IMR-90 (cell line): Measurements from ENCODE around the gene ISG15. TPM values are rescaled to one million over a fixed set of nuclear protein-coding genes. Genes with fewer than 3 reads are reported as not detected.

Source experiments
- ATAC-seq: fragments of 200-7000 bp; cut with Tn5 transposase; 2 replicates; pipeline ENCODE4 v1.9.1; 2020; ENCODE audit warnings: low read depth, mild to moderate bottlenecking, moderate library complexity
- BruUV-seq: library from RNA; stranded (reverse); fragments of 400-500 nt; replicated peaks from 2 replicates; lab custom pipeline; 2021; lab: Mats Ljungman, UMichigan
- CTCF ChIA-PET: fragments of 300-600 bp; formaldehyde crosslinking; extraction: SDS; loops from one replicate; lab custom pipeline; 2021; ENCODE audit warnings: antibody characterized with exemption; lab: Yijun Ruan, JAX
- POLR2A ChIA-PET: fragments of 300-600 bp; sonication (Branson Sonifier 250); formaldehyde crosslinking; loops from one replicate; lab custom pipeline; 2022; ENCODE audit warnings: antibody characterized with exemption; ENCODE audit not compliant: unreplicated experiment; lab: Charles Lee
- DNase-seq: peaks from one replicate; pipeline ENCODE4 v3.0.0; 2013
- H2AFZ ChIP-seq: replicated peaks from 2 replicates; pipeline ENCODE3; 2013; ENCODE audit warnings: low read length, mild to moderate bottlenecking; ENCODE audit not compliant: poor library complexity
- H2AK5ac ChIP-seq: 2 replicates; pipeline ENCODE4 v1.6.1; 2013; ENCODE audit warnings: low read depth, low read length, inconsistent platforms
- H2AK9ac ChIP-seq: replicated peaks from 2 replicates; pipeline ENCODE3; 2013; ENCODE audit warnings: mild to moderate bottlenecking, low read depth, low read length, moderate library complexity; ENCODE audit not compliant: poor library complexity
- H2BK120ac ChIP-seq: 2 replicates; pipeline ENCODE4 v1.6.1; 2013; ENCODE audit warnings: low read depth, low read length, inconsistent platforms
- H2BK15ac ChIP-seq: 3 replicates; pipeline ENCODE4 v1.6.1; 2013; ENCODE audit warnings: low read depth, low read length, inconsistent platforms
- H2BK20ac ChIP-seq: 2 replicates; pipeline ENCODE4 v1.6.1; 2013; ENCODE audit warnings: low read depth, mild to moderate bottlenecking, inconsistent platforms, low read length, moderate library complexity
- H2BK5ac ChIP-seq: 2 replicates; pipeline ENCODE4 v1.6.1; 2013; ENCODE audit warnings: mild to moderate bottlenecking, low read depth, low read length, inconsistent platforms; ENCODE audit not compliant: poor library complexity, severe bottlenecking
- H3K14ac ChIP-seq: replicated peaks from 2 replicates; pipeline ENCODE4 v1.6.1; 2013; ENCODE audit warnings: low read depth, low read length, inconsistent platforms
- H3K18ac ChIP-seq: 2 replicates; pipeline ENCODE4 v1.6.1; 2013; ENCODE audit warnings: low read depth, low read length, control low read depth
- H3K23ac ChIP-seq: 2 replicates; pipeline ENCODE4 v1.6.1; 2013; ENCODE audit warnings: low read depth, low read length, inconsistent platforms
- H3K27ac ChIP-seq: 2 replicates; pipeline ENCODE4 v1.5.1; 2013; ENCODE audit warnings: mild to moderate bottlenecking, control low read depth, low read length; ENCODE audit not compliant: insufficient read depth
- H3K27me3 ChIP-seq: 2 replicates; pipeline ENCODE4 v1.6.1; 2013; ENCODE audit warnings: low read length; ENCODE audit not compliant: control insufficient read depth, insufficient read depth
- H3K36me3 ChIP-seq: 2 replicates; pipeline ENCODE4 v1.6.1; 2013; ENCODE audit warnings: low read length, mixed read lengths; ENCODE audit not compliant: control insufficient read depth, insufficient read depth
- H3K4ac ChIP-seq: 2 replicates; pipeline ENCODE4 v1.6.1; 2013; ENCODE audit warnings: low read depth, low read length, inconsistent platforms
- H3K4me1 ChIP-seq: 2 replicates; pipeline ENCODE4 v1.6.1; 2013; ENCODE audit warnings: low read length, mixed read lengths; ENCODE audit not compliant: control insufficient read depth, insufficient read depth
- H3K4me2 ChIP-seq: 2 replicates; pipeline ENCODE4 v1.6.1; 2013; ENCODE audit warnings: low read depth, mild to moderate bottlenecking, control low read depth, low read length, moderate library complexity
- H3K4me3 ChIP-seq: 2 replicates; pipeline ENCODE4 v1.5.1; 2013; ENCODE audit warnings: low read depth, mild to moderate bottlenecking, control low read depth, low read length, moderate library complexity; ENCODE audit not compliant: insufficient read depth
- H3K56ac ChIP-seq: 2 replicates; pipeline ENCODE4 v1.6.1; 2013; ENCODE audit warnings: low read length, inconsistent platforms; ENCODE audit not compliant: insufficient read depth; ENCODE audit errors: extremely low read depth
- H3K79me1 ChIP-seq, 2 experiments: 2 replicates each; pipeline ENCODE4 v1.6.1; 2013; ENCODE audit warnings: low read length in 2 of 2, inconsistent platforms in 1 of 2, low read depth in 1 of 2
- H3K9ac ChIP-seq: 2 replicates; pipeline ENCODE4 v1.6.1; 2013; ENCODE audit warnings: low read depth, low read length, control low read depth
- H3K9me1 ChIP-seq: 2 replicates; pipeline ENCODE4 v1.6.1; 2013; ENCODE audit warnings: low read length, inconsistent platforms; ENCODE audit not compliant: insufficient read depth
- H3K9me3 ChIP-seq: 2 replicates; pipeline ENCODE4 v1.6.1; 2013; ENCODE audit warnings: low read length; ENCODE audit not compliant: control insufficient read depth, insufficient read depth
- H4K20me1 ChIP-seq: 2 replicates; pipeline ENCODE4 v1.6.1; 2013; ENCODE audit warnings: low read length, inconsistent platforms; ENCODE audit not compliant: insufficient read depth
- H4K5ac ChIP-seq: 2 replicates; pipeline ENCODE4 v1.6.1; 2013; ENCODE audit warnings: mild to moderate bottlenecking, low read depth, low read length, control low read depth
- H4K8ac ChIP-seq, 2 experiments: 2 replicates each; pipeline ENCODE4 v1.6.1; 2013; ENCODE audit warnings: low read depth in 2 of 2, low read length in 2 of 2, control low read depth in 1 of 2, inconsistent platforms in 1 of 2
- H4K91ac ChIP-seq: 2 replicates; pipeline ENCODE4 v1.6.1; 2013; ENCODE audit warnings: low read depth, low read length, inconsistent platforms; ENCODE audit not compliant: insufficient read depth
- CEBPB ChIP-seq: IDR thresholded peaks from 2 replicates; pipeline ENCODE4 v1.6.1; 2012; ENCODE audit warnings: low read depth, low read length, improper control_type of control experiment
- MAFK ChIP-seq: IDR thresholded peaks from 2 replicates; pipeline ENCODE4 v1.6.1; 2012; ENCODE audit warnings: low read depth, low read length, improper control_type of control experiment
- POLR2A ChIP-seq: IDR thresholded peaks from 2 replicates; pipeline ENCODE4 v1.6.1; 2012; ENCODE audit warnings: mild to moderate bottlenecking, low read depth, low read length
- RCOR1 ChIP-seq: IDR thresholded peaks from 2 replicates; pipeline ENCODE4 v1.6.1; 2012; ENCODE audit warnings: mild to moderate bottlenecking, low read length, improper control_type of control experiment; ENCODE audit not compliant: insufficient replicate concordance
- WGBS, 2 experiments: methylation state at CpG; one replicate each; pipeline versions ENCODE4 v1.1.5 to v1.1.7; 2013; ENCODE audit warnings: missing lambda C conversion rate in 2 of 2; ENCODE audit not compliant: insufficient read length in 1 of 2; ENCODE audit errors: extremely low coverage in 2 of 2; 5-methylcytosine and 5-hydroxymethylcytosine counted together
- dilution Hi-C: fragments of 300-500 bp; cut with HindIII; formaldehyde crosslinking; loops from one replicate; pipeline ENCODE4 v1.14.3; 2018; ENCODE audit warnings: low sequenced_read_pairs; ENCODE audit not compliant: unreplicated experiment
- in situ Hi-C: fragments of 300-500 bp; cut with MboI; formaldehyde crosslinking; loops from 3 replicates; pipeline ENCODE4 v1.14.3; 2019; ENCODE audit warnings: low sequenced_read_pairs, inconsistent platforms, mixed read lengths
- intact Hi-C: fragments of 100-400 bp; cut with micrococcal nuclease; formaldehyde crosslinking; loops from 2 replicates; pipeline ENCODE4 v1.10.0; 2022
- polyA plus RNA-seq, 3 experiments: library from polyadenylated mRNA; depleted of rRNA; stranded (reverse); fragments of >200 nt; gene quantifications; 2 replicates each; pipeline ENCODE4 v1.2.3, GENCODE V29; 2012; ENCODE audit warnings: low replicate concordance in 1 of 3
- total RNA-seq: library from RNA; depleted of rRNA; stranded (reverse); fragments of >200 nt; gene quantifications from 2 replicates; pipeline ENCODE4 v1.2.3, GENCODE V29; 2012
- TF ChIP-seq, protein P1 (sequence below): fragments of 150-350 bp; IDR thresholded peaks from 2 replicates; pipeline ENCODE4 v1.6.1; 2017; ENCODE audit warnings: mild to moderate bottlenecking, antibody characterized with exemption, low read length, low read depth

The ISG15 gene
- total and polyA plus RNA-seq, 2 of the 4 experiments (the other 2 are of a cell fraction) = 99.1 to 105 TPM

- Histone ChIP-seq H3K4ac (no peak overlapping the region), H2AFZ (no peak overlapping the region), H3K36me3 (peaks cover 57% of the 10 kb centered on the region), H4K8ac (no peak overlapping the region), H3K27me3 (no peaks in the 10 kb centered on the region), H3K18ac (no peak overlapping the region), H3K9me3 (no peaks in the 10 kb centered on the region), H4K20me1 (peaks cover 34% of the 10 kb centered on the region), H3K4me3 (no peak overlapping the region), H2BK5ac (no peak overlapping the region), H4K5ac (no peak overlapping the region), H3K14ac (no peak overlapping the region), H2AK5ac (no peak overlapping the region), H3K79me1 (peaks cover 5 to 22% of the 10 kb centered on the region in 2 experiments), H3K9ac (no peak overlapping the region), H3K4me1 (peaks cover 7% of the 10 kb centered on the region), H4K91ac (no peak overlapping the region), H3K9me1 (0 out of 2 replicates have a peak, but pooled peaks cover 2% of the 10 kb centered on the region), H2AK9ac (no peak overlapping the region), H2BK20ac (no peak overlapping the region), H3K4me2 (no peak overlapping the region), H3K56ac (no peak overlapping the region), H2BK120ac (no peak overlapping the region), H3K27ac (no peak overlapping the region), H3K23ac (no peak overlapping the region), H2BK15ac (no peak overlapping the region)
- no peak for DNase-seq
- CTCF ChIA-PET = no interaction called here
- no peak for TF ChIP-seq CEBPB
- TF ChIP-seq POLR2A = no peak
- TF ChIP-seq, protein P1, sequence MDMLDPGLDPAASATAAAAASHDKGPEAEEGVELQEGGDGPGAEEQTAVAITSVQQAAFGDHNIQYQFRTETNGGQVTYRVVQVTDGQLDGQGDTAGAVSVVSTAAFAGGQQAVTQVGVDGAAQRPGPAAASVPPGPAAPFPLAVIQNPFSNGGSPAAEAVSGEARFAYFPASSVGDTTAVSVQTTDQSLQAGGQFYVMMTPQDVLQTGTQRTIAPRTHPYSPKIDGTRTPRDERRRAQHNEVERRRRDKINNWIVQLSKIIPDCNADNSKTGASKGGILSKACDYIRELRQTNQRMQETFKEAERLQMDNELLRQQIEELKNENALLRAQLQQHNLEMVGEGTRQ = no peak
- TF ChIP-seq RCOR1 = no peak
- no peak for TF ChIP-seq MAFK
- POLR2A ChIA-PET = no interaction called here
- in situ Hi-C loops (no loop called here), intact Hi-C loops (no loop called here), dilution Hi-C loops (no loop called here)
- whole genome bisulfite sequencing, 2 experiments = 96% methylated on average over 13 of the region's 27 CpGs; no CpG with 5 or more reads in 1 of the 2 experiments
- BruUV-seq = no TSS peak
- no peak for ATAC-seq
Measured at GRCh38 chr1:1043411-1043810, 30.1 kb downstream of the ISG15 start.
